Measurements from ENCODE around the gene FAM162A.

- TF ChIP-seq CTCF (IDR thresholded peaks at IDR 0.05) (no peak), POLR2A (IDR thresholded peaks at IDR 0.05) (peak in 2 of 4 donors; percentile 71 to 79)
Measured at GRCh38 chr3:122415762-122416654, 32.0 kb downstream of the FAM162A start, which contains the start of gene WDR5B.
